GM21529 (cell line): Measurements from ENCODE around the gene RPS27A.
"Not testable (repeated sequence)": the region's sequence is repeated elsewhere in the genome, so short reads cannot be mapped to it uniquely, and the experiment has no call there.

Experiments
- ATAC-seq: cut with Tn5 transposase; IDR thresholded peaks from one replicate; pipeline ENCODE4 v1.9.1; 2021; ENCODE audit not compliant: unreplicated experiment

Gene RPS27A

GRCh38 chr2:55232084-55232862 is at the start of gene RPS27A, which contains the start of gene CLHC1:
Gene RPS27A, plus strand, starts transcription at chr2:55232688. Its CDS starts 137 bp downstream, at chr2:55232825.
Gene CLHC1, minus strand, starts transcription at chr2:55232293. Its CDS starts 9,882 bp downstream, at chr2:55222411.
- ATAC-seq = peak; percentile 92

- ATAC-seq = not testable (repeated sequence)
Measured at GRCh38 chr2:55186837-55187236, 45.7 kb upstream of the RPS27A start.

- ATAC-seq = not testable (repeated sequence)
Measured at GRCh38 chr2:55191888-55192287, 40.6 kb upstream of the RPS27A start.

- ATAC-seq = no peak
Measured at GRCh38 chr2:55196526-55196925, 36.0 kb upstream of the RPS27A start.

GRCh38 chr2:55200416-55200815 is 32.1 kb upstream of the RPS27A start:
- no peak for ATAC-seq

GRCh38 chr2:55204536-55204935 is 28.0 kb upstream of the RPS27A start:
- ATAC-seq = no peak

GRCh38 chr2:55204950-55205349 is 27.5 kb upstream of the RPS27A start:
- ATAC-seq = no peak

GRCh38 chr2:55213822-55214221 is 18.7 kb upstream of the RPS27A start:
- no peak for ATAC-seq

- no peak for ATAC-seq
Measured at GRCh38 chr2:55223958-55224760, 8.3 kb upstream of the RPS27A start.

- no peak for ATAC-seq
Measured at GRCh38 chr2:55224761-55225261, 7.7 kb upstream of the RPS27A start.

- ATAC-seq = no peak
Measured at GRCh38 chr2:55225481-55226020, 6.9 kb upstream of the RPS27A start.

- not testable (repeated sequence) for ATAC-seq
Measured at GRCh38 chr2:55227437-55228225, 4.9 kb upstream of the RPS27A start.

GRCh38 chr2:55228226-55228563 is 4.3 kb upstream of the RPS27A start:
- no peak for ATAC-seq

- ATAC-seq = no peak
Measured at GRCh38 chr2:55229221-55229620, 3.3 kb upstream of the RPS27A start.

- no peak for ATAC-seq
Measured at GRCh38 chr2:55230551-55230950, 1.9 kb upstream of the RPS27A start.

GRCh38 chr2:55231546-55232083 is 873 bp upstream of the RPS27A start:
- ATAC-seq = peak; percentile 3

- peak; percentile 15 for ATAC-seq
Measured at GRCh38 chr2:55232863-55233657, 572 bp downstream of the RPS27A start.

- no peak for ATAC-seq
Measured at GRCh38 chr2:55233658-55233940, 1.1 kb downstream of the RPS27A start.

- no peak for ATAC-seq
Measured at GRCh38 chr2:55235724-55236538, 3.4 kb downstream of the RPS27A start.
